ENCODE results near the gene PTPRZ1. TPM values are rescaled to one million over a fixed set of nuclear protein-coding genes. Genes with fewer than 3 reads are reported as not detected.

Gene PTPRZ1
- total RNA-seq, 3 donors from 2014 or later (not counting 1 experiment from before 2014, with no cell fraction given), result not detected

DNA sequence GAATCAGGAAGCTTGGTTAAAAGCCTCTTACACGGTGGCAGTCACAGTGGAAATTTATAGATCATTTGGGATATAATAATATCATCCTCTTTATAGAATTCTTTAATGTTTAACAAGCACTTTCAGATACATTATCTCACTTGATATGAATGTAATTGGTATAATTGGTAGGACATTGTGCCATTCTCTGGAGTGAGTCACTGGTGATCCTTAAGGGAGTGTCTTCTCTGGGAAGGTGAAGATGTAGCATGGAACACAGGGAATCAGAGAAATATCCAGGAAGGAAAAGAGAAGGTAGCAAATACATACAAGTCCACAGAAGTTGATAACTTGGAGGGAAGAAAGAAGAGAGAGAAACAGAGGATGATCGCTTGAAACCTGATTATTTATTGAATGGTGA is 9.8 kb downstream of the PTPRZ1 start:
- intact Hi-C loops (cut with micrococcal nuclease), result no loop called here
- no peaks in the 10 kb centered on the region for H3K36me3 Mint-ChIP-seq
- no peak overlapping the region for H3K27ac Mint-ChIP-seq
- H3K9me3 Mint-ChIP-seq, result peaks cover 2 to 4% of the 10 kb centered on the region in 2 donors
- TF ChIP-seq CTCF (IDR thresholded peaks at IDR 0.05), result no peak
- no peaks in the 10 kb centered on the region for H3K27me3 ChIP-seq (ENCODE audit: control insufficient read depth, insufficient read depth, low read length)
- no peaks in the 10 kb centered on the region for H3K4me1 Mint-ChIP-seq
- DNase-seq, result no peak
- H3K36me3 ChIP-seq (ENCODE audit: control insufficient read depth, insufficient read depth, low read length), result no peaks in the 10 kb centered on the region
- no peaks in the 10 kb centered on the region for H3K9me3 ChIP-seq (ENCODE audit: control insufficient read depth, insufficient read depth, low read length)
- no peak overlapping the region for H3K27ac ChIP-seq (ENCODE audit: low read length)
- no peaks in the 10 kb centered on the region for H3K4me1 ChIP-seq (ENCODE audit: control insufficient read depth, insufficient read depth, low read length)
- no peak for ATAC-seq
- H3K4me3 Mint-ChIP-seq, result no peak overlapping the region
- no peak overlapping the region for H3K4me3 ChIP-seq (ENCODE audit: low read length)
- no peaks in the 10 kb centered on the region for H3K27me3 Mint-ChIP-seq (ENCODE audit: low read depth in 2 of 2)
- WGBS (ENCODE audit: insufficient coverage), result 100% methylated on average over 1 of the region's 2 CpGs

DNA sequence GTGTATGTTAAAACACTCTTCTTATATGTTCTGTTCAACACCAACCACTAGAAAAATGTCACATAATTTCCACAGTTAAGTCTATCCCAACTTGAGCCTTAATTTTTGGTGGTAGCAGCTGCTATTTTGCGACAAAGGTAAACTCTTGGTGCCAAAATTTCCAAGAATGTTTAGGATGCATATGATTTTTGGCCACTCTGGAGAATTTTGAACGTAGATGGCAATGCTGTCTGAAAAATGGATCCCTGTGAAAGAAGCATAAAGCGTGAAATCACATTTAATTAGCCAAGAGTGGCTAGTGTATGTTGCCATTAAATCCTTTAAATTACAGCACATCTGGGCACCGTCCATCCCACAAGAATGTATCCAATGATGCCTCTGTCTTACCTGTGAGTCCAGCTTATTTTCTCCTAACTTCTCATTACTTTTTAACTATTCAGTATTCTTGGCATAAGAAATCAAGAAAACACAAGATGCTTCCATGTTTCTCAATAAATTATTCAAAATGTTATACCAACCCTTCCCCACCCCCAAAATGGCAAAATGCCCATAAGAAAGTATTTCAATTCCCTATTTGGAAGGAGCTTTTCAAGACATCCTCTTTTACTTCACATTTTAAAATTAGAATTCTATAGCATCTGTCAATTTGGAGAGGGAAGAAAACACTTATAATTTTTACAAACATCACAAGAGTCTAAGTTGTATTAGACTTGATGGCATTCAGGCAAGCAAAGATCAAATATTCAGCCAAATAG is 12.4 kb downstream of the PTPRZ1 start:
- H3K36me3 Mint-ChIP-seq, result no peaks in the 10 kb centered on the region
- H3K27ac Mint-ChIP-seq, result no peak overlapping the region
- Histone ChIP-seq H3K4me1 (ENCODE audit: control insufficient read depth, insufficient read depth, low read length) (no peaks in the 10 kb centered on the region), H3K27ac (ENCODE audit: low read length) (no peak overlapping the region), H3K36me3 (ENCODE audit: control insufficient read depth, insufficient read depth, low read length) (no peaks in the 10 kb centered on the region), H3K27me3 (ENCODE audit: control insufficient read depth, insufficient read depth, low read length) (no peaks in the 10 kb centered on the region), H3K9me3 (ENCODE audit: control insufficient read depth, insufficient read depth, low read length) (no peaks in the 10 kb centered on the region), H3K4me3 (ENCODE audit: low read length) (no peak overlapping the region)
- WGBS (ENCODE audit: insufficient coverage), result 79% methylated on average over 4 of the region's 4 CpGs
- no peaks in the 10 kb centered on the region for H3K27me3 Mint-ChIP-seq (ENCODE audit: low read depth in 2 of 2)
- no peak for DNase-seq
- no peak for ATAC-seq
- intact Hi-C loops (cut with micrococcal nuclease), result no loop called here
- H3K9me3 Mint-ChIP-seq, result peaks cover 2% of the 10 kb centered on the region in 2 donors
- H3K4me1 Mint-ChIP-seq, result no peaks in the 10 kb centered on the region
- no peak overlapping the region for H3K4me3 Mint-ChIP-seq
- no peak for TF ChIP-seq CTCF (IDR thresholded peaks at IDR 0.05)

DNA sequence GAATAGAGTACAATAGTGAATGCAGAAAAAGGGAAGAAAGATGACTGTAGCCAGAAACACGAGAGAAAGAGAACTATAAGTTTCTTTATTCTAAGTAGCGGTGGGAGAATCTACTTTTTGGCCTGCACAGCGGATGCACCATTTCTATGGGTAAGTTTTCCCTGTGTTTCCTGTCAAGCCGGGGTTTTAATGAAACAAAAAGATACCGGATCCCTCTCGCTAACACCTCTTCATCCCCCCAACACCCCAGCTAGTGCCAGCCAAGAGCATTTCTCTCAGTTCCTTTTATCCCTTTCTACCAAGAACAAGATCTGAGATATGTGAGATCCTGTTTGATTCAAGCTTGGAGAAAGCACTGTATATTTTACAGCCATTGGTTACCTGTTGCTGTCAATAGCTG is 14.7 kb downstream of the PTPRZ1 start:
- H3K36me3 Mint-ChIP-seq, result no peaks in the 10 kb centered on the region
- peaks cover 0 to 2% of the 10 kb centered on the region in 2 donors for H3K9me3 Mint-ChIP-seq
- no peak overlapping the region for H3K4me3 Mint-ChIP-seq
- Histone ChIP-seq H3K9me3 (ENCODE audit: control insufficient read depth, insufficient read depth, low read length) (no peaks in the 10 kb centered on the region), H3K27ac (ENCODE audit: low read length) (no peak overlapping the region), H3K27me3 (ENCODE audit: control insufficient read depth, insufficient read depth, low read length) (no peaks in the 10 kb centered on the region), H3K4me3 (ENCODE audit: low read length) (no peak overlapping the region), H3K4me1 (ENCODE audit: control insufficient read depth, insufficient read depth, low read length) (no peaks in the 10 kb centered on the region), H3K36me3 (ENCODE audit: control insufficient read depth, insufficient read depth, low read length) (no peaks in the 10 kb centered on the region)
- H3K27ac Mint-ChIP-seq, result no peak overlapping the region
- intact Hi-C loops (cut with micrococcal nuclease), result no loop called here
- H3K4me1 Mint-ChIP-seq, result no peaks in the 10 kb centered on the region
- no peak for DNase-seq
- 89% methylated on average over 6 of the region's 6 CpGs for WGBS (ENCODE audit: insufficient coverage)
- no peak for ATAC-seq
- no peak for TF ChIP-seq CTCF (IDR thresholded peaks at IDR 0.05)
- H3K27me3 Mint-ChIP-seq (ENCODE audit: low read depth in 2 of 2), result no peaks in the 10 kb centered on the region

- Mint-ChIP-seq H3K27ac (no peak overlapping the region), H3K4me3 (no peak overlapping the region), H3K36me3 (no peaks in the 10 kb centered on the region), H3K27me3 (ENCODE audit: low read depth in 2 of 2) (no peaks in the 10 kb centered on the region), H3K9me3 (peaks cover 0 to 2% of the 10 kb centered on the region in 2 donors), H3K4me1 (no peaks in the 10 kb centered on the region)
- H3K27me3 ChIP-seq (ENCODE audit: control insufficient read depth, insufficient read depth, low read length), result no peaks in the 10 kb centered on the region
- H3K36me3 ChIP-seq (ENCODE audit: control insufficient read depth, insufficient read depth, low read length), result no peaks in the 10 kb centered on the region
- 65% methylated on average over 2 of the region's 2 CpGs for WGBS (ENCODE audit: insufficient coverage)
- H3K4me3 ChIP-seq (ENCODE audit: low read length), result no peak overlapping the region
- H3K4me1 ChIP-seq (ENCODE audit: control insufficient read depth, insufficient read depth, low read length), result no peaks in the 10 kb centered on the region
- ATAC-seq (no peak), DNase-seq (no peak)
- H3K27ac ChIP-seq (ENCODE audit: low read length), result no peak overlapping the region
- intact Hi-C loops (cut with micrococcal nuclease), result no loop called here
- no peaks in the 10 kb centered on the region for H3K9me3 ChIP-seq (ENCODE audit: control insufficient read depth, insufficient read depth, low read length)
- no peak for TF ChIP-seq CTCF (IDR thresholded peaks at IDR 0.05)
Observed at GRCh38 chr7:121890833-121891232, 17.9 kb downstream of the PTPRZ1 start.

Measured in natural killer cell (primary cell).